ENCODE results near the gene ULK4.

The ULK4 gene

DNA sequence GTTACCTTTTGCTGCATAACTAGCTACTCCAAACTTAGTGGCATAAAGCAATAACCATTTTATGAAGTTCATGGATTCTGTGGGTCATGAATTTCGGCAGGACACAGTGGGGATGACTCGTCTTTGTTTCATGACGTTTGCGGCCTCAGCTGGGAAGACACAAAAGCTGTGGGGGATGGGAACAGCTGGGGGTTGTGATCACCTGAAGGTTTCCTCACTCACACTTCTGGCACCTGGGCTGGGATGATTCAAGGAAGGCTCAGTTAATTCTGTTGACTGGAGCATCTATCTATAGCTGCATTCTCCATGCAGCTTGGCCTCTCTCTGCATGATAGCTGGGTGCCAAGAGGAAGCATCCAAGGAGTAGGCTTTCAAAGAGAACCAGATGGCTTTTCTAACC lies 332.8 kb downstream of the ULK4 start:
- no peak for DNase-seq

DNA sequence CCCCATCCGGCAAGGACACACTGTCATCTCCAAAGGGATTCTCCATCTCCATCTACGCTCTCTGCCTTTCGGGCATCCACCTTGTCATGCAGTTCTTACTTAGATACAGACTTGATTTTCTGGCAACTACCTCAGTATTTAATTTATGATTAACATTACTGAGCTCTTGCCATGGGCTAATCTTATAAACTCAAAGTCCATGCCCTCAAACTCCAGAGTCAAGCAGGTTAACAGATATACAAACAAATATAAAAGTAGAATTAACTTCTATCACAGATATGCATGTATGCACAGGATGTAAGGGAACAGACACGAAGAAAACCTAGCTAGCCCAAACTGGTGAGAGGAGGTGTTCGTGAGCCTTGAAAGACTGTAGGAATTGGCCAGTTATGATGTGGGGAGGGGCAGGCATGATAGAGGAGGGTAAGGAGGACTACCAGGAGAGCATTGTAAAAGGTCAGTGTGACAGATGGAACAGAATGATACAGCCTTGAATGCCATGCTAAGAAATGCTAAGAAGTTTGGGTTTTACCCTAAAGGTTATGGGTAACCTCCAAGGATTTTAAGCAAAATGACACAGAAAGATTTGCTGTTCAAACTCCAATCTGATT lies 334.3 kb downstream of the ULK4 start:
- no peak for DNase-seq

DNA sequence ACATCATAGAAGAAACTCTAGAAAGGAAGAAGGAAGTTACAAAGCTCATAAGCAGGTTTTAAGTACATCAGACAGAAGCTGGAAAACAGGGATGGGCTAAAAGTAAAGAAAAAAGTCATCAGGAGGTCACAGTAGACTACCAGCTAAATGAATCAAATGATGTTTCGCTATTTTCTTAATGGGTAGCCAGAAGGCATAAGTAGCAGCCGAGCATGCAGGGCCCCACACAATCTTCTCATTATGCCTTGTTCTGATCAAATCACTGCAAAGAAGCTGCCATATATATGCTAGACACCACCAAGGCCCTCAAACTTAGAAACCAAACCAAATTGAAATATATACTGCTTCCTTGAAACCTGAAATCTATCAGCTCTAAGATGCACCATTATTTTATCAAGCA lies 349.1 kb downstream of the ULK4 start:
- no peak for DNase-seq

DNA sequence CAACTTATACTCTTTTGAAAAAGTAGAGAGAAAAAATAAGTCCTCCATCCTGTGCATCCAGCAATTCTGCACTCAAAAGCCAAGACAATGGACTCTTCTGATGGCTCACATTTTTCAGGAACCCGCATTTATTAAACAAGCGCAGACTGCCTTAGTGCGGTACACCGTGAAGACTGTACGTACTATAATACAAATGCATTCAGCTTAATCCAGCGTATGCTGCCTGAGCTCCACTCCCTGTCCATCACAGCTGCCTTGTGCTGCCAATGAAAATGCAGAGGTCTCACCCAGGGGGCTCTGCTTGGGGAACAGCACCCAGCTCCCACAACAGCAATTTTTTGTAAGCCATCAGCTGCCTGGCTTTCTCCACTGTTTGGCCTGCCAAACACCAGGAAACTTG lies 350.9 kb downstream of the ULK4 start:
- DNase-seq, result no peak

DNA sequence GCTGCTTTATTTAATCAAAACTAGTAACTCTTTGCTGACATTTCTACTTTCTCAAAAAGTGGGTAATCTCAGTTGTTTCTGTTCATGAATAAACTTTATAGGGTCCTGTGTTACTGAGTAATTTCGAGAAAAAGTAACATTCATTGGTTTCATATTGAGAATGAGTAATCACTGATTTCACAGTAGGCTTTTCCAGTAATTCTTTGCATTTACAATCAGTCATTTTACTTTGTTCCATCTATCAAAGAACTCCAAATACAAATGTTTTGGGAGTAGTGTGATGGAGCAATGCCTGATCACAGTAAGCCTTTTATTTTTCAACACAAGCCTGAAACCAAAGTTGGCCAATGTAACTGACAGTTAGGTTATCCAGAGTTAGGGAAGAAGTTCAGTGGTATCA lies 353.6 kb downstream of the ULK4 start:
- no peak for DNase-seq

DNA sequence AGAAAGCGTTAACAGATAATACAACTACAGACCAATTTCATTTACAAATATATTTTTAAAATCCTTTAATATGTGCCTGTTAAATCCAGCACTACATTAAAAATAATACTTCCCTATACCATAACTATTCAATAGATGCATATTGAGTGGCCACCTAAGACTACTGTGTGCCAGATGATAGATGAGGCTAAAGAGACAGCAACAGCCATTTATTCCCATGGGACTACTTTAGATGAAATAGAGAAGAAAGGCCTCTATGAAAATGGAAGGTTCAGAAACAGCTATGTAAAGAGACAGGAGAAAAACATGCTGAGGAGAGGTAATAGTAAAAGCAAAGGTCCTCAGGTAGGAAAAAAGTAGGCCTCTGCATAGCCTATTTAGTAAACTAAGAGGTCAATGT lies 358.1 kb downstream of the ULK4 start:
- DNase-seq, result no peak

DNA sequence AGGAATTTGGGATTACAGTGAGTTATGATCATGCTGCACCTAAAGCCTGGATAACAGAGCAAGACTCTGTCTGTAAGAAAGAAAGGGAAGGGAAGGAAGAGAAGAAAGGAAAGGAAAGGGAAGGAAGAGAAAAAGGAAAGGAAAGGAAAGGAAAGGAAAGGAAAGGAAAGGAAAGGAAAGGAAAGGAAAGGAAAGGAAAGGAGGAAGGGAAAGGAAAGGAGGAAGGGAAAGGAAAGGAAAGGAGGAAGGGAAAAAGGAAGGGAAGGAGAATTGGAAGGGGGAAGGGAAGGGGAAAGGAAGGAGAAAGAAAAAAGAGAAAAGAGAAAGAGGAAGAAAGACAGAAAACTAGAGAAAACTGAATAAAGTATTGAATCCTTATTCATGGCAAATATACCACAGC lies 359.8 kb downstream of the ULK4 start:
- DNase-seq, result no peak

DNA sequence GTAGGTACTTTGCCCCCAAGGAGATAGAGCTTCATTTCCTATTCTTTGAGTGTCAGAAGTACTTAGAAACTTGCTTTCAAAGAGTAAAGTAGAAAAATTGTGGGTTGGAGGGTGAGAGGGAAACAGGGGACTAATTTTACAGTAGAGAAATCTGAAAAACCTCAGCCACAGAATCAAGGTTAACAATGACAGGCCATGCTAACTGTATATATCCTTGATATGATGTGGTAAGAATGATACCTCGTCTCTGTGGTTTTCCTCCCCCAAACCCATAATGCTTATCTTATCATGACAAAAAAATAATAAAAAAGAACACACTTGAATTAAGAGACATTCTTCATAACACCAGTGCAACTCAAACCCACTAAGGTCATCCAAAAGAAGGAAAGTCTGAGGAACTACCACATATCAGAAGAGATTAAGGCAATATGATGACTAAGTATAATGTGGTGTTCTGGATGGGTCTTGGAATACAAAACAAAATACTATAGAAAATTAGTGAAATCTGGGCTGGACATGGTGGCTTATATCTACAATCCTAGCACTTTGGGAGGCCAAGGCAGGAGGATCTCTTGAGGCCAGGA lies 360.4 kb downstream of the ULK4 start:
- DNase-seq, result peak; percentile 24

DNA sequence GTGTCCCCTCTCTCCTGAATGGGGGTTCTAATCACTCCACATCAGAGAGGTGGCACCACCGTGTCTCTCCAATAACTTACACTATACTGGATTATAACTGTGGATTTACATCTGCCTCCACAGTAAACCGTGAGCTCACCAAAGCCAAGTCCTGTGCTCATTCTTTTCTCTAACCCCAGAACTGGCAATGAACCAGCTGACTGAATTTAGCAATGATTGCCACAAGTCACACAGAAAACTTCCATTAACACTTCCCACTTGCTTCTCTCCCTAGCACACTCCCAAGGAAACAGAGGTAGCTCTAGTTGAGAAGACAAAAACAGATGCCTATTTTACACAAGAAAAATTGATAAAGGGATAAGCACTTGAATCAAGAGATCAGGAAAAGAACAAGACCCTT lies 361.3 kb downstream of the ULK4 start:
- DNase-seq, result no peak

DNA sequence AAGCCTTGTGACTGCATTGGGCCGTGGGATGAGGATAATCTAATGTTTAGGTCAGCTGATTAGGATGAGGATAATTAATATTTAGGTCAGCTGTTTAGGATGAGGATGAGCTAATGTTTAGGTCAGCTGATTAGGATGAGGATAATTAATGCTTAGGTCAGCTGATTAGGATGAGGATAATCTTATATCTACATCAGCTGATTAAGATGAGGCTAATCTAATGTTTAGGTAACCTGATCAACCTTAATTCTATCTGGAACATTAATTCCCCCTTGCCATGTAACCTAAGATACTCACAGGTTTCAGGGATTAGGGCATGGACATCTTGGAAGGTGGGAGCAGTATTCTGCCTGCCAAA lies 362.8 kb downstream of the ULK4 start:
- no peak for DNase-seq

DNA sequence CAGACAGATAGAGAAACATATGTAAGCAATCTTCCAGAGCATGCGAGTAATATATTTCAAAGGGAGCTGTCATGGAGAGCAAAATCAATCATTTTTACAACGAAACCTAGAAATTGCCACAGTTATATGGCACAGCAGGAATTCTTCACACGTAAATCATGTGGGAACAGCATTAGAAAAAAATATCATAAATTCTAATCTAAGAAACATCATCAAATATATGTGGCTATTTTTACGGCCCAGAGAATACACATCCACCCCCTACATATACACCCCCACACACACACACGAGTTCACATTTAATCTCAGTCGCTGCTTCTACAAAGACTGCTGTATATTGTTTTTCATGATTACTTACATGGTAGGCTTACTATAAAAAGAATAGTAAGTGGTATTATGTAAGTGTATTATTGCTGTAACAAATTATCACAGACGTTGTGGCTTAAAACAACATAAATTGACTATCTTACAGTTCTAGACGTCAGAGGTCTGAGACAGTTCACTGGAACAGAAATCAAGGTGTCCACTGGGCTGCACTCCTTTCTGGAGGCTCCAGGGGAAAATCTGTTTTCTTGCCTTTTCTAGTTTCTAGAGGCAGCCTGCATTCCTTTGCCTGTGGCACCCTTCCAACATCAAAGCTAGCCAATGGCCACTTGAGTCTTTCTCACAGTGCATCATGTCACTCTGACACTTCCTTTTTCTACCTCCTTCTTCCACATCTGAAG lies 363.3 kb downstream of the ULK4 start:
- no peak for DNase-seq

DNA sequence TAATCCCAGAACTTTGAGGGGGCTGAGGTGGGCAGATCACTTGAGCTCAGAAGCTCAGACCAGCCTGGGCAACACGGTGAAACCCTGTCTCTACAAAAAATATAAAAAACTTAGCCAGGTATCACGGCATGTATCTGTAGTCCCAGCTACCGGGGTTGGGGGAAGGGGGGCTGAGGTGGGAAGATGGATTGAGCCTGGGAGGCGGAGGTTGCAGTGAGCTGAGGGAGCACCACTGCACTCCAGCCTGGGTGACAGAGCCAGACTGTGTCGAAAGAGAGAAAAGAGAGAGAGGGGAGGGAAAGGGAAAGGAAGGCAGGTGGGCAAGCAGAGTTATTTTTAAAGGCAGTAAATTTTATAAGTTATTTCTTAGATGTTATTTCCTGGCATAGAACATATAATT lies 368.1 kb downstream of the ULK4 start:
- DNase-seq, result no peak

DNA sequence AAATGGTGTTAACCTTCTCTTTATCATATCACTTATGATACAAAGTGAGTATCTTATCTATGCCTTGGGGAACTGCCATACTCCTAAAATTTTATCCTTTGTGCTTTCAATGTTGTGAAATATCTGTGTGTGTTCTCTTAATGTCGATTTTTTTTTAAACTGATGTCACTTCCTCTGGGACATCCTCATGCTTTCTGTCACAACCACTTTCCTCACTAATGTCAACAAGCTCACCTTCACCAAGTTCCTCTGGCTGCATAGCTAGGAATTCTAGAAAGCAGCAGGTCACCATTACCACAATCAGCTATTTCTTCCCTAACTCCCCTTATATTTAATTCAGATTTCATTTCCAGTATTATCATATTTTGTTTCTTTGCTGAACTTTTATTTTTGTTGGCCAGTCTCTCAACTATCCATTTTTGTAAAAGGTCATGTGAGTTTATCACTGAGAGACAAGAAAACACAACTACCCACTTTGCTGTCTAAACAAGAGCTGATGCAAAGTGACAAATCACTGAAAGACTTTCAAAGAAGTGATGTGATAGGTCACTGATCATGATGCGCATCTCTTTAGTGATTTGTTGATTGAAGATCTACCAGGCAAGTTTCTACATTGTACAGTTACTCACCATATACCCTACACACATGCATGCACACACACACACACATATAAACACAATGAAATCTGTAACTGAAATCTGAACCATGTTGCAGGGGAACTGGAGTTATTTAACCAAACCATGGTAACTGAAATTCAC lies 369.0 kb downstream of the ULK4 start:
- no peak for DNase-seq

DNA sequence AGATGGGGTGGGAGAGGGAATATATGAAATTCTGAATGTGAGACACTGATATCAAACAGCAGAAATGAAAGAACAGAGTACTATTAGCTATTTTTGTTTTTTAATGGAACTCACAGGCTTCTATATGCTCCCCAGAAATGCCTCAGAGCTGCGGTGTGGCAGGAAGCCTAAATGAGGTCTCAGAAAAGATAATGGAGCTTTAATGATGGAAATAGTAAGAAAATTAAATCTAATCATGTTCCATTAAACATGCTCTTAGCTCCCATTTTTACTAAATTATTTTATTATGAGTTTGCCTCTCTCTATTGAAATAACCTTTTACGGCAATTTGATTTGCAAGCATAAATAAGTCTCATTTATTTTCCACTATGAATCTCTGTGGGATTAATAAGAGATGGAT lies 378.9 kb downstream of the ULK4 start:
- no peak for DNase-seq

DNA sequence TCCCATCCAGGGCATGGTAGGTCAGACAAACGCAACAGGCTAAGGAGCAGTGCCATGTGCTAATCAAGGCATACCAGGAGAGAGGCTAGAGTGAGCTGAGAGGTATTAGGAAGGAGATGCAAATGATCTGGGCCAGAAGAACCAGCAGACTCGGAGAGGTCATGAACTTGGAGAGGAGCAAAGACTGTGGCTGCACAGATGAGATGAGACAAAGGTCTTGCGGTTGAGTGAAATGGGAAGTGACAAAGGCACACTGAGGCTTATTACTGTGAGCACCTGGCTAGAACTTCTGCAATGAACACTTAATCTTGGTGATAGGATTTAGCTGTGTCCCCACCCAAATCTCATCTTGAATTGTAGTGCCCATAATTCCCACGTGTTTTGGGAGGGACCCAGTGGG lies 380.2 kb downstream of the ULK4 start:
- DNase-seq, result no peak

DNA sequence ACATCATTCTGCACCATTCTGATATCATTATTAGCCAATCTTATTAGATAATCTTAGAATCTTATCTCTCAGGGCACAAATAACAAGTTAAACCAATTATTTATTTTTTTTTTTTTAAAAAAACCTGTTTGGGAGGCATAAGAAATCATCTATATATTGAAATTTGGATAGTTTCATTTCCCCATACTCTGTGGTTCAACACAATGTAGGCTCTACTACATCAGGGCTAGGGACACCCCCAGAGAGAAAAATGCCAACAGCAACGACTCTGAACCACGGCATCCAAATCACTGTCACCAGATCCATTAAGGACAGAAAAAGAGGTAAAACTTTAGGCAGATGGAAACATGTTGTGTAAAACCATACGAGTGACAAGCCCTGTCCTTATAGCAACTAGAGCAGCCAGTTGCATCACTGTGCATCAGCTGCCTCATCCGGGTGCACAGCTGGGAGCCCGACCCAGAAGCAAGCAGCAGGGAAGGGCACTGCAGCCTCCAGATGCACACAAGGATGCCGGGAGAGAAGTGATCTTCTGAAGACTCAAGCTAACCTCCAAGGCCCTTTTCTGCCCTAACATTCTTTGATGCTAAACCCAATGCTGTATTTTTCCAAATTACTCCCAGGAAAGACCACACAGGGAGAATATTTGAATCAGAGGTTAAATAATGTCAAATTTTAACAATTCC lies 381.5 kb downstream of the ULK4 start:
- no peak for DNase-seq

DNA sequence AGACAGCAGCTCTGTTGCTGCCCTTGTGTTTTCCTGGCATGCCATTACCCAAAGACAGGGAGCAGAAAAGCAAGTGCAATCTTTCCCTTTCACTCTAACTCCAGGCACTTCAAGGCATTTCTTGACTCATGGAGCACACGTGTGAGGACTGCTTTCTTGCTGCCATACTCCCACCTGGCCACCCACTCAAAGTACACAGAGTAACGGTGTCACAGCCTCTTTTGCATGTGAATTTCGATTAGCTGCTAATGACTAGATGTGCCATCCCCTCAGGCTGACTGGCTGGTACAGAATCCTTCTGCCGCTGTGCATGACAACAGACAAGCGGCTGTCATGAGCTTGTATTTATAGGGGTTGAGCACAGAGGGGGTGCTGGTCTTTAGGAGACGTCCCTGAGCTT lies 382.0 kb downstream of the ULK4 start:
- no peak for DNase-seq

DNA sequence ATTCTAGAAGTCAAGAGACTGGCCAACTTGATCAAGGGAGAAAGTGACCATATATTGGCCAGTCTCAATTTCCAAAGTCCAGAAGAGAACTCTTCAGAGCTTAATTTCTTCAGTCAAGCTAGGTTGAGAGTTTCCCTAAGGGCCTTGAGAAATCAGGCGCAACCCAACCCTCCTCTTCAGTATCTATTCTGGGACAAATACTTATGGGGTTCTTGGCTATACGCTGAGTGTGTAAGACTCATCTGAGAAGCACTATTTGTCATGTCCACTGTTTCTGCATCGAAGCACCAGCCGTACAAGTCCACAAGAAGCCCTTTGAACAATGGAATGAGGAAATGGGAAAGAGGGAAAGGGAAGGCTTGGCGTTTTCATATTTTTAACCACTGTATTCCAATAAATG lies 383.1 kb downstream of the ULK4 start:
- no peak for DNase-seq

DNA sequence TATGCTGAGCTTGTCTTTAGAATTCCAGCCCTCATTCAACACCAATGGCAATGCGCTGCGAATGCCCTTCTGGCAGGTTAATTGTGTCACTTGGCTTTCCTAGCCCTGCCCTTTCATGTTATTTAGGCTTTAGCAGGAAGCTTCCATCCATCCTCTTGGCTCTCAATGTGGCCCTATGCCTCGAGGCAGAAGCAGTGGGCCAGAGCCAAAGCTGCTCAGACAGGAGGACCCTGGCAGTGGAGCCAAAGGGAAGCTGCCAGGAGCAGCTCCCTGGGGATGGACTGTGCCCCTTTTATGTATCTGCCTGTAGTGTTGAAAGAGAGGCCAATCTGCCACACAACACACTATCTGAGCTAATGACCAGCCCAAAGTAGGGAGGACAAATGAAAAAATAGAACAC lies 386.2 kb downstream of the ULK4 start:
- no peak for DNase-seq

DNA sequence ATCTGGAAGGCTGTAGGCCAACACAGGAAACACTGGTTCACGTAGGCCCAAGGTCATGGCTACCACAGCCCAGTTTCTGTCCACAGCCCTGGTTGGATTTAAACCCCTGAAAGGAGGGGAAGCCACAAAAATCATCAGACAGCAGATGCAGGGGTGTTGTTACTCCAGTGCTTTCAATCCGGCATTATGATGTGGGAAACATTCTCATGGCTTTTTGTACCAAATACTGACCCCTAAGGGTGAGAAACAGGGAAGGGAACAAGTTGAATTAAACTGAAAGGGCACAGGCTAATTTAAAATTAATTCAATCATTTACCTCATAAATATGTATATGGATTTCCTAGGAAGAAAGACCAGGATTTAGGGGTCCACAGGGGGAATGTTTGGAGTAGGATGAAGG lies 387.0 kb downstream of the ULK4 start:
- DNase-seq, result no peak

DNA sequence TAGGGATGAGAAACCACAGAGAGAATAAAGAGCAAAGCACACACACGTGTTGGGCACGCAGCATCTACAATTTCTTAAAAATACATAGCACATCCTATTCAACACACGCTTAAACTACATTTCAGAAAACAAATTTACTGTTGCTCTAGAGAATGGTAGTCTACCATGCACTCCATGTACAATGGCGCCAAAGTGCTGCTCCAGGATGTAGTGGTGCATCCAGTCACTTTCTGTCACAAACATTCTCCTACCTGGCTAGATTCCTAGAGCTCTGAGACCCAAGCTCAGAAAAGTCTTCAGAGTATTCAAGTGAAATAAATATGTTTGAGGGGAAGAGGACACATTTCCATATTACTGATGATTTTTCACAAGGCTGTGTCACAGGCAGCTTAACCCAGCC lies 388.3 kb downstream of the ULK4 start:
- no peak for DNase-seq

DNA sequence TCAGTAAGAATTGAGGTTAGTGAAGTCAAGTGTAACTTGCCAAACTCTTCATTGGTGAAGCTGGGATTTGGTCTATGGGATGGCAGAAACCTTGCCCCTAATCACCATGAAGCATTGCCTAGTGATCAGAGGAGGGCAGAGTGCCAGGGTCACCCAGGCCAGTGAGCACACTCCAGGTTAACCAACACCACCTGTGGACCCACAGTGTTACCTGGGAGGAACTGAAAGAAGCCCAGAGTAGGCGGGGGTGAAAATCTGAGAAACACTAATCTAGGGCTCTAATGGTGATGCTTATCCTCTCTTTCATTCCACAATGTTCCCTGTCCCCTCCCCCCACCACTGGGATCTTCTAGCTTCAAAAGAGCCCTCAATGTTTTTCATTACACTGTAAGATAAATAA lies 389.8 kb downstream of the ULK4 start:
- DNase-seq, result no peak

DNA sequence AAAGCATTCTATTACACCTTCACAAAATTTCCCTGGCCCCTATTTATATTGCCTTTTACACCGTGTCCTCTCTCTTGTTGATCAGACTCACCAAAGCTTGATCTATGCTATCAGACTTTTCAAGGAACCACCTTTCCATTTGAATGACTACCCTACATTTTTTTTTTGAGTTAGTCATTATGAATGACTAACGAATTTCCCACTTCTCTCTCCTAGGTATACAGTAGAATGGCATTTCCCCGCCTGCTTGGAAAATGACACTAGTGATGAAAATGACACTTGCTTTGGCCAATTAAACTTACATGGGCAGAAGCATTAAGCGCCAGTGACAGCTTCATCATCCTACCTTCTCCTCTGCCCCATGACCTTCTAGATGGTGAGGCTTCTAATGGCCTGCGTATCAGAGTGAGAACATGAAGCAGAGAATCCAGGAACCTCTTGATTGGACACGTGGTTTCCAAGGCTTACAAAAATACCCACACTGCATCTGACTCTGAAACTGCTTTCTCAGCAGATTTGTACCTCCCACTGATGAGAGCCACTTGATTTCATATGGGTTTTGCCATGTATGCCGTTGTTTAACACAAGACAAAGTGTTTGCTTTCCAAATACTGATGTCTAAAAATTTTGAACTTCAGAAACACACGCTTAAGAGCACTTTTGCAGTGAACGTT lies 392.1 kb downstream of the ULK4 start:
- DNase-seq, result no peak

Measured in hematopoietic multipotent progenitor cell treated with erythropoietin and hydrocortisone succinate and interleukin-3 and kit ligand, for 6 days (in vitro differentiated cells).